Panc1 (cell line): ENCODE results near the gene SMIM24.

ENCODE experiments used
- CTCF ChIP-seq: fragments of 450-650 bp; IDR thresholded peaks from 2 replicates; pipeline ENCODE4 v1.5.1; 2017; ENCODE audit warnings: mild to moderate bottlenecking
- POLR2AphosphoS5 ChIP-seq: IDR thresholded peaks from 2 replicates; pipeline ENCODE4 v1.6.1; 2012; ENCODE audit warnings: mild to moderate bottlenecking, low read depth, low read length, moderate library complexity
- REST ChIP-seq, 2 experiments: IDR thresholded peaks; 2 replicates each; pipeline ENCODE4 v1.6.1; 2011 to 2012; ENCODE audit warnings: low read depth in 2 of 2, control low read depth in 1 of 2, low read length in 1 of 2, mild to moderate bottlenecking in 1 of 2, moderate library complexity in 1 of 2; ENCODE audit not compliant: insufficient read depth in 1 of 2
- TCF7L2 ChIP-seq: IDR thresholded peaks from 2 replicates; pipeline ENCODE4 v1.6.1; 2011; ENCODE audit warnings: mild to moderate bottlenecking, low read depth, low read length, inconsistent platforms

GRCh38 chr19:3499738-3500428 is 19.6 kb upstream of the SMIM24 start:
- no peak for TF ChIP-seq CTCF
- no peak for TF ChIP-seq POLR2AphosphoS5
- TF ChIP-seq REST (IDR thresholded peaks at IDR 0.05; ENCODE audit: insufficient read depth in 1 of 2, low read depth in 2 of 2, low read length in 1 of 2), result no peak
- no peak for TF ChIP-seq TCF7L2
